T-helper 2 cell treated with Interferon-gamma antibody and Interleukin-4, amounts not matched to agents 100 ng/mL and 5 ng/mL, for 36 hours (primary cell): ENCODE results near the gene CRACR2A. TPM values are rescaled to one million over a fixed set of nuclear protein-coding genes. Genes with fewer than 3 reads are reported as not detected.

ENCODE experiments used
- intact Hi-C: fragments of 100-400 bp; cut with micrococcal nuclease; formaldehyde crosslinking; loops from one replicate; pipeline ENCODE4 v1.15.1; 2023
- total RNA-seq: library from RNA; stranded (reverse); gene quantifications from 2 replicates; pipeline ENCODE4 v1.2.3, GENCODE V29; 2022

The CRACR2A gene
- total RNA-seq, 1 donor from 2014 or later: 39.2 TPM

GRCh38 chr12:3686463-3686862 is 66.4 kb downstream of the CRACR2A start:
- intact Hi-C loops: no loop called here

- intact Hi-C loops: no loop called here
Observed at GRCh38 chr12:3685830-3686229, 67.1 kb downstream of the CRACR2A start.

DNA sequence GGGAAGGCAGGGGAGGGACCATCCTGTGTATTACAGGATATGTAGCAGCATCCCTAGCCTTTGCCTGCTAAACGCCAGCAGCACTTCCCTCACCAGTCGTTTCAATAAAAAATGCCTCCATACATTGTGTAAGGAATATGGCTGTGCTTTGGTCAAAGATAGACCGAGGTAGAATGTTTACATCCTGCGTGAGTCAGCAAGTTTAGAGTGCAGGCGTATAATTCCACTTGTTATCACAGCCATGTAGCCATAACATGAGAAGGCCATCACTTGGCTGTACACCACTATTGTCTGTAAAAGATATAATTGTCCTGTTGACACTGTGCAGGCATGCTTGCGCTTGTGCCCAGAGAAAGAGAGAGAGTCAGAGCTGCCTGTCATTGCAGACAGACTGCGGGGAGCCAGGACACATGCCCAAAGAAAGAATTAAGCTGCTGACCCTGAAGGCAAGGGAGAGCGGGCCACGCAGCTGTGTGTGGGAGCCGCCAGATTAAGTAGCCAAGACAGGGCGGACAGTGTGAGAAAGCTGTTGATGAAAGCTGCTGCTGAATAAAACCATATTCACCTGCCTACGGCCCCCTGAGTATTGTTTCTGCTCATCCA is 68.4 kb downstream of the CRACR2A start:
- intact Hi-C loops: no loop called here

DNA sequence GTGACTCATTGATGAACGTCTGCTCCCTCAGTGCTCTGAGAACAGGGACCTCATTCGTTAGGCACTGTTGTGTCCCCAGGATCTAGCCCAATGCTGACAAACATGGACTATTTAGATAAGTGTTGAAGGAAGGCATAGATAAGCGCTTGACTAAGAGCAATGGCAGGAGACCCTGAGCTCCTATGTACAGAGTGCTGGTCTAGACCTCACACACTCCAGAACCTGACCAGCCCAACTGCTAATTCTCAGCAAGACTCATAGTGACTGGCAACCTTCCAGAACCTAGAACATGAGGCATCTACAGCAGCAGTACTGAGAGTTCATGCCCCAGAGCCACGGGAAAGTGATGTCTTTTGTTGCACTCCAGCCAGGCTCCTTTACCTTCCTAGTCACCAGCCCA is 69.2 kb downstream of the CRACR2A start:
- intact Hi-C loops: no loop called here

GRCh38 chr12:3681595-3682061 is 71.3 kb downstream of the CRACR2A start:
- intact Hi-C loops: no loop called here

DNA sequence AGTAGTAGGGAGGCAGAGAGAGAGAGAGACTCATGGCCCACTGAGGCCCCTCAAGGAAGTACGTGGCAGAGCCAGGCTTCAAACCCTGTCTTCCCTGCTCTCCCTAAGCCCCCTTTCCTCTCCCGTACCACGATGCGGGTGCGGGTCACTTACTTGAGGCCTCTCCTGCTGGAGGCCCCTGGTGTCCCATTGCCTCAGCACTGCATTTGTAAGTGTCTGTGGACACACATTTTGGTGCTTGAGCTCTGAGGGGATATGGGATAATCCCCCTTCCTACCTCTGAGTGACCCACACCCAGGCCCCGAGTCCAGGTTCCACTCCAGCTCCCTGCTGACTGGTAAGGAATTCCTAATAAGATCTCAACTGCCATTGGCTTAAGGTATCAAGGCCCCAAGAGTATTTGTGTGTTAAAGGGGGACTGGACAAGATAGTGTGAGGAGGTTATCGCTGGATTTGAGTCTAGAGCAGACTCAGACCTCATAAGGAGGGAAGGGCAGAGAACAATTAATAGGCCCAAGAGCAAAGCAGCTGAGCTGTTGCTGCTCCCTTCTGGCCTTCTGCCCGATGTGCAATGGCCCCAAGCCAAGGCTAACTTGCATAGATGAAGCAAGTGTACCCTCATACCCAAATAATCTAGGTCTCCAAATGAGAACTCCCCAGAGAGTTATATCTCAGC is 71.9 kb downstream of the CRACR2A start:
- intact Hi-C loops: no loop called here

DNA sequence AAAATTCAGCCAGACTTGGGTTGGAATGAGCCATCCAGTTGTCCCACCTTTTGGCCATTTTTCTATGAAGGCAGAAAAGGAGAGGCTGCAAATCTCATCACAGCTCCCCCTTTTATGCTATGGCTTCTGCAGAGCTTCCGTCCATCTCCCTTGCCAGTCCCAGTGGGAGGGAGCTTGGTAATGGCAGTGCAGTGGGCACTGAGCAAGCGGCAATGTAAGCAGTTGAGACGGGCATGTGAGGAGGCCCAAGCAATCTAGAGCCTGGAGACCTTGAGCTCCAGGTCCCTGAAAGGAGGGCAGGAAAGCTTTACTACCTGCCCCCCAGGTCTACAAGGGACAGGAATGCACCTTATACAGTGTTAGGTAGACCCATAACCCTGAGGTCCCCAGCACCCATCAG is 73.1 kb downstream of the CRACR2A start:
- intact Hi-C loops: no loop called here

GRCh38 chr12:3677609-3678008 is 75.3 kb downstream of the CRACR2A start:
- intact Hi-C loops: no loop called here

GRCh38 chr12:3673981-3674708 is 78.8 kb downstream of the CRACR2A start:
- intact Hi-C loops: no loop called here

DNA sequence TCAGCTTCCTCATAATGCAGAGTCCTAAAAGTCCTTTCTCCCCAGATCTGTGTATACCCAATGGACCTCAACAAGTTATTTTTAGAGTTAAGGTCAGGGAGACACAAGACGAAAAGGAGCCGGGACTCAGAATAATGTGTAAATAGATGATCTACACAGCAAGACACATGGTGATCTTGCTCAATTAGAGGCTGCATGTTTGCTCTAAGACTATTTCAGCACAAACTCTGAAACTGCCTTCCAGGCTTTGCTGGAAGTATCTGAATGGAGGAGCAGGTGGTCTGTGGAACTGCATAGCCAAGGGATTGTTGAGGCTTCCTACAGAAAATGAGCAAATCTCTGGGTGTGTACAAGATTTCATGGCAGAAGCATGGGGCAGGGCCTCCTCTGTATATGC is 80.8 kb downstream of the CRACR2A start:
- intact Hi-C loops: no loop called here

DNA sequence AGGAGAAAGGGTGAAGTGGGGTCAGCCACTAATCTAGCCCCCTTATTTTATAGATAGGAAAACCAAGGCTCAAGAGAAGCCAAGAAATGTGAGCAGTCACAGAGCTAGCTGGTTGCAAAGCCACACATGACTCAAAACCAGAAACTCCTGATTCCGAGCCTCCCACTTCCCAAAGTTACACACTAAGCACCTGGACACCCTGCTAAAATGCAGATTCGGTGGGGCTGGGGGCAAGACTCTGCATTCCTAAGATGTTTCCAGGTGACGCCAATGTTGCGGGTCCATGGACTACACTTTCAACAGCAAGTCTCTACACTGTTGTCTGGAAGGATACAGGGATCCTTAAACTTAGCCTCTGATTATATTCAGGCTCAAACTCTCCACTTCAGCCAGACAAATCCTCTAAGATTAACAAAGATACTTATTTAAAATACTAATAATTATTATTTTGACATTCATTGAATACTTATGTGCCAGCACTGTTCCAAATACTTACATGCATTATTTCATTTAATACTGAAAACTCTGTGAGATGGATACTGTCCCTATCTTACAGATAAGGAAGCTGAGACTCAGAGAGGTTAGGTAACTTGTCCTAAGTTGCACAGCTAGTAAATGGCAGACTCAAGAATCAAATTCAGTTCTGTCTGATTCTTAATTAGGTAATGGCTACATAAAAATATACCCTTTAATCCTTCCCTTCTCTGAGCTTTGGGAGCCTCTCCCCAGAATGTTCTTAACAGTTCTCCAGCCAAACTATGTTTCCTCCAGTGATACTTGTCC is 81.4 kb downstream of the CRACR2A start:
- intact Hi-C loops: no loop called here

- intact Hi-C loops: no loop called here
Observed at GRCh38 chr12:3670083-3670620, 82.8 kb downstream of the CRACR2A start.

DNA sequence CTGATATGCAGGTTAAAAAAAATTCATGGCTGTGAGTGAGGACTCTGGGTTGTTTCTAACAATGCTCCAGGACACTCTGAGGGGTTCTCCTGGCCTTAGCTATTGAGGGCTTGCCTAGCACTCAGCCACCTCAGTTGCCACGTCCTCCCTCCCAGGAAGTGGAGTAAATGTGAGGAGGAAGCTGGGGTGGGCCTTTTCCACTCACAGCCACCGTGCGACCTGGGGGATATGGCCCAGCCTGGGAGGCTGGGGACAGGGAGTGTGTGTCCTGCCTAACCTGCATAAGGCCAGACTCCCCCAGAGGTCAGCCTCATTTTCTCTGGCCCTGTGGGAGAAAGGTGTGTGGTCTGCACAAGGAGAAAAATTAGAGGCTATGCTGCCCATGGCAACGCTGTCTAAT is 83.3 kb downstream of the CRACR2A start:
- intact Hi-C loops: no loop called here

- intact Hi-C loops: no loop called here
Observed at GRCh38 chr12:3668479-3669165, 84.3 kb downstream of the CRACR2A start.

DNA sequence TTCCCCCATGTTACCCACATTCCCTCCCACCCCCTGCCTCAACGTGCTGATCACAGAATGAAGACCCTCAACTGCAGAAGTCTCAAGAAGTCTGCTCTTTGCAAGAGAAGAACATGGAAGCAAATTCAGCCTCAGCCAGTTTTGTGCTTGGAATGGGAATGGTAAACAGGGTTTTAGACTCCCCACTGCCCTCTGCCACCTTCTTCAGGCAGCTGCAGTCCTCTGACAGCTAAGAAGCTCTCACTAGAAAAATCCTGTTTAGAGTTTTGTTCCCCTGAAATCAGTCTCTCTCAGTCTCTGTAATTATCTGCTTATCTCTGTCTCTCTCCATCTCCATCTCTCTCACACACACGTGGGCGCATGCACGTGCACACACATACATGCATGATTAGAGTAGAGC is 85.4 kb downstream of the CRACR2A start:
- intact Hi-C loops: no loop called here

- intact Hi-C loops: no loop called here
Observed at GRCh38 chr12:3666441-3666840, 86.5 kb downstream of the CRACR2A start.

DNA sequence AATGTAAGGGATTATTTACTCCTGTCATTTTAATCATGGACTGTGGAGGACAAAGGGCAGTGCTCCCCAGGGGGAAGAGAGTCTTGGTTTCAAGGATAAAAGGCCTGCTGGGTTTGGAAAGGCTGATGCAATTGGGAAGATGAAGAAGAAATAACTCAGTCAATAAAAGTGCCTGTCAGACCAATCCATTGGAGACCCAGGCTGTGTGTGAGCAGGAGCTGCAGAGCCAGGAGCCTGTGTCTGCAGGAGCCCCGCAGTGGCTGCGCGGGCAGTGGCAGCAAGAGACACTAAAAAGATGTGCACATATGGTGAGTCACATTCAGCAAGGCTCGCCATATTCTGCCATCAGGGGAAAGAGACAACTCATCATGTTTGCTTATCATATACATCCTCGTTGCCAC is 90.4 kb downstream of the CRACR2A start:
- intact Hi-C loops: no loop called here

- intact Hi-C loops: no loop called here
Observed at GRCh38 chr12:3661028-3661427, 91.9 kb downstream of the CRACR2A start.

DNA sequence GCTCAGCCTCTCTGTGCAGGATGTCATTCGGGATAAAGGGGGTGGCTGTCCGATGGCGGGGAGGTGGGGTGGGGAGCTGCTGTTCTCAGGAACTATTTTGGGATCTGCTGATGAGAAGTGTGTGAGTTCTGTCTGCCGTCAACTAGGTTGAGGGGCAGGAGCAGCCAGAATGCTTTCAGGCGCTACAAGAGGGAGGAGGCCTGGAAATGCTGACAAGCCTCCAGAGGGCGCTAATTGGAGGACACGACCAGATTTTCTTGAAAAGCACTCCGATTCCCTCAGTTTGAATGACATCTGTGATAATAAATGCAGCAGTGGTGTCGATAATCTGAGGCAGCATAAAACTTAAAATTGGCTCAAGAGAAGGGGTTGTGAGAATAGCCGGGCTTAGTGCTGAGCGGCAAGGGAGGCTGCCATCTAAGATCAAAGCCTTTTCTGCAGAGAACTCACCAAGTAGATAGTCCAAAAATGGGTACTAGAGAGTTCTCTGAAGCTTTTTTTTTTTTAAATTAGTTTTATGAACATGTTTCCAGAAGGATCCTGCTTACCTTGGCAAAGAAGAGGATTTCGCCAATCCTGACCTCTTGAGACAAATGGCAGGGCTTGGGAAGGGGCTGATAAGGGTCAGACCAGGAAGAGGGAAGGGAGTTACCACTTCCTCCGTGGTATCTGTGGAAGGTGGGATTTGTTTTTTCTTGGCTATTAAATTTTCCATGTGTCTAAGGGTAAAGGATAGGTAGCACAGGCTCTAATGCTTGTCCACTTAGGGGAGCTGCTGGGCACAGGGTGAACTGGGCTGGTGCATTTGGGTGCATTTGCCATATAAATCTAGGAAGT is 94.4 kb downstream of the CRACR2A start:
- intact Hi-C loops: loop anchor here (1.0 to 5.0 kb wide), 3 partner anchors 94 to 146 kb away; partner anchors contain the start of gene CRACR2A
